ENCODE results near the gene INSL3.
"Not testable (repeated sequence)": the region's sequence is repeated elsewhere in the genome, so short reads cannot be mapped to it uniquely, and the experiment has no call there.

Gene INSL3

GRCh38 chr19:17778968-17779929, 42.1 kb downstream of the INSL3 start:
- no peak for DNase-seq (ENCODE audit: low read depth)
- TF ChIP-seq CTCF (IDR thresholded peaks at IDR 0.05; ENCODE audit: low read depth, low read length, missing control alignments), result no peak
- H3K4me3 ChIP-seq (ENCODE audit: low read depth, low read length), result no peak overlapping the region

- no peak for DNase-seq (ENCODE audit: low read depth)
- no peak overlapping the region for H3K4me3 ChIP-seq (ENCODE audit: low read depth, low read length)
- no peak for TF ChIP-seq CTCF (IDR thresholded peaks at IDR 0.05; ENCODE audit: low read depth, low read length, missing control alignments)
Observed at GRCh38 chr19:17778251-17778967, 42.9 kb downstream of the INSL3 start.

- not testable (repeated sequence) for H3K4me3 ChIP-seq (ENCODE audit: low read depth, low read length); DNase-seq (ENCODE audit: low read depth)
Observed at GRCh38 chr19:17777840-17778239, 43.5 kb downstream of the INSL3 start.

GRCh38 chr19:17775991-17776803, 45.1 kb downstream of the INSL3 start:
- DNase-seq (ENCODE audit: low read depth), result peak; percentile 74
- H3K4me3 ChIP-seq (ENCODE audit: low read depth, low read length), result no peak overlapping the region
- TF ChIP-seq CTCF (IDR thresholded peaks at IDR 0.05; ENCODE audit: low read depth, low read length, missing control alignments), result no peak

GRCh38 chr19:17775245-17775927, 45.9 kb downstream of the INSL3 start:
- no peak for DNase-seq (ENCODE audit: low read depth)
- H3K4me3 ChIP-seq (ENCODE audit: low read depth, low read length), result no peak overlapping the region
- TF ChIP-seq CTCF (IDR thresholded peaks at IDR 0.05; ENCODE audit: low read depth, low read length, missing control alignments), result peak; percentile 65

GRCh38 chr19:17772172-17772571, 49.1 kb downstream of the INSL3 start:
- TF ChIP-seq CTCF (IDR thresholded peaks at IDR 0.05; ENCODE audit: low read depth, low read length, missing control alignments), result no peak
- H3K4me3 ChIP-seq (ENCODE audit: low read depth, low read length), result no peak overlapping the region
- no peak for DNase-seq (ENCODE audit: low read depth)
